HUES48 (cell line): ENCODE results near the gene EGFL8.

ENCODE experiments used
- H3K27ac ChIP-seq: one replicate; pipeline ENCODE4 v1.7.0; 2013; ENCODE audit warnings: low read depth, low read length, inconsistent platforms
- H3K27me3 ChIP-seq: 2 replicates; pipeline ENCODE4 v1.6.1; 2013; ENCODE audit warnings: mild to moderate bottlenecking, low read length; ENCODE audit not compliant: control insufficient read depth, insufficient read depth
- H3K36me3 ChIP-seq: 2 replicates; pipeline ENCODE4 v1.6.1; 2013; ENCODE audit warnings: low read length; ENCODE audit not compliant: control insufficient read depth, insufficient read depth
- H3K4me1 ChIP-seq: 2 replicates; pipeline ENCODE4 v1.6.1; 2013; ENCODE audit warnings: mild to moderate bottlenecking, low read length; ENCODE audit not compliant: control insufficient read depth, insufficient read depth
- H3K4me3 ChIP-seq: 2 replicates; pipeline ENCODE4 v1.5.1; 2013; ENCODE audit warnings: mild to moderate bottlenecking, low read depth, low read length
- H3K9ac ChIP-seq: 2 replicates; pipeline ENCODE4 v1.6.1; 2013; ENCODE audit warnings: mild to moderate bottlenecking, low read depth, low read length, moderate library complexity
- H3K9me3 ChIP-seq: 2 replicates; pipeline ENCODE4 v1.6.1; 2013; ENCODE audit warnings: low read length; ENCODE audit not compliant: control insufficient read depth, insufficient read depth

Gene EGFL8

DNA sequence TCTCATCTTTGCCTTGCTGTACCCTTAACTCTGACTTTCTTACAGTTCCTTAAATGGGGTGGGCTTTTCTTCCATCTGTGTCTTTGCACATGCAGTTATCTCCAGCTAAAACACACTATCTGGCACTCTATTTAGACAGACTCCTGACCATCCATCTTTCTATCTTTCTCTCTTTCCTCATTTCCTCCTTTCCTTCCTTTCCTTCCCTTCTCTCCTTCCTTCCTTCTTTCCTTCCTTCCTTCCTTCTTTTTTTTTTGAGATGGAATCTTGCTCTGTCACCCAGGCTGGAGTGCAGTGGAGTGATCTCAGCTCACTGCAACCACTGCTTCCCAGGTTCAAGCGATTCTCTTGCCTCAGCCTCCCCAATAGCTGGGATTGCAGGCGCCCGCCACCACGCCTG lies 51.2 kb downstream of the EGFL8 start:
- no peaks in the 10 kb centered on the region for H3K36me3 ChIP-seq
- H3K27ac ChIP-seq, result no peak overlapping the region
- H3K4me1 ChIP-seq, result no peaks in the 10 kb centered on the region
- no peaks in the 10 kb centered on the region for H3K27me3 ChIP-seq
- H3K9ac ChIP-seq, result no peak overlapping the region
- H3K4me3 ChIP-seq, result no peak overlapping the region
- H3K9me3 ChIP-seq, result no peaks in the 10 kb centered on the region

DNA sequence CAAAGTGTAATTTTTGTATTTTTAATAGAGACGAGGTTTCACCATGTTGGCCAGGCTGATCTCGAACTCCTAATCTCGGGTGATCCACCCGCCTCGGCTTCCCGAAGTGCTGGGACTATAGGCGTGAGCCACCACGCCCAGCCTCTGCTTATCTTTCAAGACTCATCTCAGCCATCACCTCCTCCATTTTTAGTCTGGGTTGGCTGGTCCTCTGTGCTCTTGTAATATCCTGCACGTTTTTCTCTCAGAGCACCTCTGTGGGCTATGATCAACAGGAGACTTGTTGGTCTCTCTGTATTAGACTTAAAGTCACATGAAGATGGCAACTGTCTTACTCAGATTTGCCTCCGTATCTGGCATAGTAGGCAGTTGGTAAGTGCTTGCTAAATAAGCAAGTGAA lies 51.9 kb downstream of the EGFL8 start:
- no peaks in the 10 kb centered on the region for H3K9me3 ChIP-seq

GRCh38 chr6:32216998-32217397 lies 52.6 kb downstream of the EGFL8 start:
- H3K9me3 ChIP-seq, result no peaks in the 10 kb centered on the region
- H3K27ac ChIP-seq, result no peak overlapping the region
- no peaks in the 10 kb centered on the region for H3K27me3 ChIP-seq
- no peak overlapping the region for H3K4me3 ChIP-seq
- H3K36me3 ChIP-seq, result no peaks in the 10 kb centered on the region
- H3K9ac ChIP-seq, result no peak overlapping the region
- H3K4me1 ChIP-seq, result no peaks in the 10 kb centered on the region

More for the DNA sequence above, 51.9 kb downstream of the EGFL8 start:
- H3K36me3 ChIP-seq, result no peaks in the 10 kb centered on the region
- H3K9ac ChIP-seq, result no peak overlapping the region
- H3K27me3 ChIP-seq, result no peaks in the 10 kb centered on the region
- no peaks in the 10 kb centered on the region for H3K4me1 ChIP-seq
- no peak overlapping the region for H3K27ac ChIP-seq
- no peak overlapping the region for H3K4me3 ChIP-seq
